ENCODE data around the gene DND1. TPM values are rescaled to one million over a fixed set of nuclear protein-coding genes. Genes with fewer than 3 reads are reported as not detected.

DND1 gene
- total and polyA plus RNA-seq, 4 donors, result 0.60 to 1.9 (median 1.6) TPM

GRCh38 chr5:140678993-140679392 is 5.6 kb upstream of the DND1 start:
- no peak overlapping the region for H3K4me3 ChIP-seq
- DNase-seq (no peak), ATAC-seq (ENCODE audit: insufficient read depth, low FRiP score) (no peak)
- no peak for TF ChIP-seq CTCF (IDR thresholded peaks at IDR 0.05; ENCODE audit: control extremely low read depth, extremely low read depth)
- no peaks in the 10 kb centered on the region for H3K9me3 ChIP-seq (ENCODE audit: control insufficient read depth in 4 of 4, insufficient read depth in 3 of 4, low read length in 3 of 4)
- WGBS, 2 donors, result 97 to 99% methylated on average over 7 of the region's 7 CpGs
- no peaks in the 10 kb centered on the region for H3K27me3 ChIP-seq (ENCODE audit: control insufficient read depth in 3 of 3, insufficient read depth in 3 of 3, low read length in 2 of 3)
- peaks cover 37 to 57% (median 44%) of the 10 kb centered on the region in 4 donors for H3K36me3 ChIP-seq (ENCODE audit: control insufficient read depth in 4 of 4, insufficient read depth in 4 of 4, low read length in 4 of 4)
- no peaks in the 10 kb centered on the region for H3K4me1 ChIP-seq (ENCODE audit: control insufficient read depth in 5 of 5, insufficient read depth in 5 of 5, low read length in 5 of 5)
- no peak overlapping the region for H3K27ac ChIP-seq (ENCODE audit: low read depth in 1 of 2, low read length in 1 of 2)
- H3K9ac ChIP-seq (ENCODE audit: insufficient read depth in 1 of 2, low read length in 2 of 2), result no peak overlapping the region

- no peaks in the 10 kb centered on the region for H3K4me1 ChIP-seq (ENCODE audit: control insufficient read depth in 5 of 5, insufficient read depth in 5 of 5, low read length in 5 of 5)
- H3K4me3 ChIP-seq, result no peak overlapping the region
- no peaks in the 10 kb centered on the region for H3K27me3 ChIP-seq (ENCODE audit: control insufficient read depth in 3 of 3, insufficient read depth in 3 of 3, low read length in 2 of 3)
- H3K36me3 ChIP-seq (ENCODE audit: control insufficient read depth in 4 of 4, insufficient read depth in 4 of 4, low read length in 4 of 4), result peaks cover 36 to 61% (median 42%) of the 10 kb centered on the region in 4 donors
- WGBS, 2 donors, result 80 to 95% methylated on average over 3 of the region's 3 CpGs
- no peaks in the 10 kb centered on the region for H3K9me3 ChIP-seq (ENCODE audit: control insufficient read depth in 4 of 4, insufficient read depth in 3 of 4, low read length in 3 of 4)
- DNase-seq (no peak), ATAC-seq (ENCODE audit: insufficient read depth, low FRiP score) (no peak)
- H3K27ac ChIP-seq (ENCODE audit: low read depth in 1 of 2, low read length in 1 of 2), result no peak overlapping the region
- no peak for TF ChIP-seq CTCF (IDR thresholded peaks at IDR 0.05; ENCODE audit: control extremely low read depth, extremely low read depth)
- no peak overlapping the region for H3K9ac ChIP-seq (ENCODE audit: insufficient read depth in 1 of 2, low read length in 2 of 2)
These were observed 4.6 kb upstream of the DND1 start for GRCh38 chr5:140677947-140678346.

- peaks cover 34 to 69% (median 36%) of the 10 kb centered on the region in 4 donors for H3K36me3 ChIP-seq (ENCODE audit: control insufficient read depth in 4 of 4, insufficient read depth in 4 of 4, low read length in 4 of 4)
- no peak for DNase-seq
- 93 to 94% methylated on average over 4 of the region's 4 CpGs for WGBS, 2 donors
These were observed 1.3 kb upstream of the DND1 start for GRCh38 chr5:140674629-140675028.

More at GRCh38 chr5:140674629-140675028, 1.3 kb upstream of the DND1 start:
- H3K4me3 ChIP-seq, result no peak overlapping the region
- no peak for TF ChIP-seq CTCF (IDR thresholded peaks at IDR 0.05; ENCODE audit: control extremely low read depth, extremely low read depth)
- H3K9ac ChIP-seq (ENCODE audit: insufficient read depth in 1 of 2, low read length in 2 of 2), result no peak overlapping the region
- ATAC-seq (ENCODE audit: insufficient read depth, low FRiP score), result no peak
- no peak overlapping the region for H3K27ac ChIP-seq (ENCODE audit: low read depth in 1 of 2, low read length in 1 of 2)
- no peaks in the 10 kb centered on the region for H3K9me3 ChIP-seq (ENCODE audit: control insufficient read depth in 4 of 4, insufficient read depth in 3 of 4, low read length in 3 of 4)
- H3K27me3 ChIP-seq (ENCODE audit: control insufficient read depth in 3 of 3, insufficient read depth in 3 of 3, low read length in 2 of 3), result no peaks in the 10 kb centered on the region
- H3K4me1 ChIP-seq (ENCODE audit: control insufficient read depth in 5 of 5, insufficient read depth in 5 of 5, low read length in 5 of 5), result no peaks in the 10 kb centered on the region
